Measurements from ENCODE around the gene ASXL3.

GRCh38 chr18:33670029-33670428, 92.0 kb downstream of the ASXL3 start:
- TF ChIP-seq POLR2A (IDR thresholded peaks at IDR 0.05; ENCODE audit: low read depth, low read length) (no peak), POLR2AphosphoS5 (IDR thresholded peaks at IDR 0.05; ENCODE audit: low read depth, low read length) (no peak), SPI1 (IDR thresholded peaks at IDR 0.05; ENCODE audit: low read depth, low read length) (no peak), TAF1 (IDR thresholded peaks at IDR 0.05; ENCODE audit: low read depth, low read length) (no peak), POU2F2 (IDR thresholded peaks at IDR 0.05; ENCODE audit: low read depth, low read length) (no peak), PAX5 (IDR thresholded peaks at IDR 0.05; ENCODE audit: insufficient read depth, low read length, severe bottlenecking) (no peak)

All from GM12891 (cell line).